ENCODE data around the gene WFIKKN1. TPM values are rescaled to one million over a fixed set of nuclear protein-coding genes. Genes with fewer than 3 reads are reported as not detected.
A peak's percentile ranks its signal among the peaks of the same experiment; 100 is the strongest.

Gene WFIKKN1
- total and polyA plus RNA-seq, 2 of the 4 experiments (the other 2 are of a cell fraction), result 0.10 TPM; not detected in 1

DNA sequence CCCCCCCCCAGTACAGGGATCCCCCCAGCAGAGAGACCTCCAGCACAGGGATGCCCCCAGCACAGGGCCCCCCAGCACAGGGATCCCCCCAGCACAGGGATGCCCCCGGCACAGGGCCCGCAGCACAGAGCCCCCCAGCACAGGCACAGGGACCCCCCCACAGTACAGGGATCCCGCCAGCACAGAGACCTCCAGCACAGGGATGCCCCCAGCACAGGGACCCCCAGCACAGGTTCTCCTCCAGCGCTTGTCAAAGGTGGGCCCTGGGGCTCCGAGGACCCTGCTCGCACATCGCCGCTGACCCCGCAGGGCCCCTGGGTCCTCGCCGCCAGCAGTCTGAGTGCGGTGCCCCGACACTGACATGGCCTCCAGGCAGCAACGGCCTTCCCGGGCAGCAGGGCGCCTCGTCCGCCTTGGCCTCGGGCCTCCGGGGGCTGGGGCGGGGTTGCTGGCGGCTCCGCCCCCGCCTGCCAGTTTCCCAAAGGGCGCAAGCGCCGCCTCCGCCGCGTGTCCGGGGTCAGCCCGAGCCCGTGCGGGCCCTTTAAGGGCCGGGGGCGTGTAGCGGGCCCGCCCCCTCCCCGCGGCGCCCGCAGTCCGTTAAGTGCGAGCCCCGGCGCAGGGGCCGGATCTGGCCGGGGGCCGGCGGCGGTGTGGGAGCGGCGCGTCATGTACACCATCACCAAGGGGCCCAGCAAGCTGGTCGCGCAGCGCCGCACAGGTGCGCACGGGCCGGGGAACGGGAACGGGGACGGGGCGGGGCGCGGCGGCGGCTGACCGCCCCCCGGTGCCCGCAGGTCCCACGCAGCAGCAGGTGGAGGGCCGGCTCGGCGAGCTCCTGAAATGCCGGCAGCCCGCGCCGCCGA lies 10.8 kb downstream of the WFIKKN1 start, which contains the start of gene MCRIP2 (continued):
- peak; percentile 73; the same call in 1 of the 2 replicates for TF ChIP-seq MXI1 (IDR thresholded peaks at IDR 0.05; ENCODE audit: borderline replicate concordance, low read depth, low read length)
- TF ChIP-seq POLR2A (IDR thresholded peaks at IDR 0.05; ENCODE audit: low read depth, low read length), result 0 out of 2 replicates have a peak, but pooled peaks have one; percentile 24
- no peak for TF ChIP-seq CEBPB (IDR thresholded peaks at IDR 0.05; ENCODE audit: low read depth, low read length)
